Stimulated activated CD8-positive, alpha-beta memory T cell treated with anti-CD3 and anti-CD28 coated beads, Interleukin-2, amount 100 ng/mL, for 1 hour (primary cell): ENCODE measurements around the gene HELZ2.
A peak's percentile ranks its signal among the peaks of the same experiment; 100 is the strongest.

Source experiments
- DNase-seq, 2 donors: peaks; one replicate each; pipeline ENCODE4 v3.0.0-alpha.2; 2020; ENCODE audit warnings: low read depth in 2 of 2

The HELZ2 gene

DNA sequence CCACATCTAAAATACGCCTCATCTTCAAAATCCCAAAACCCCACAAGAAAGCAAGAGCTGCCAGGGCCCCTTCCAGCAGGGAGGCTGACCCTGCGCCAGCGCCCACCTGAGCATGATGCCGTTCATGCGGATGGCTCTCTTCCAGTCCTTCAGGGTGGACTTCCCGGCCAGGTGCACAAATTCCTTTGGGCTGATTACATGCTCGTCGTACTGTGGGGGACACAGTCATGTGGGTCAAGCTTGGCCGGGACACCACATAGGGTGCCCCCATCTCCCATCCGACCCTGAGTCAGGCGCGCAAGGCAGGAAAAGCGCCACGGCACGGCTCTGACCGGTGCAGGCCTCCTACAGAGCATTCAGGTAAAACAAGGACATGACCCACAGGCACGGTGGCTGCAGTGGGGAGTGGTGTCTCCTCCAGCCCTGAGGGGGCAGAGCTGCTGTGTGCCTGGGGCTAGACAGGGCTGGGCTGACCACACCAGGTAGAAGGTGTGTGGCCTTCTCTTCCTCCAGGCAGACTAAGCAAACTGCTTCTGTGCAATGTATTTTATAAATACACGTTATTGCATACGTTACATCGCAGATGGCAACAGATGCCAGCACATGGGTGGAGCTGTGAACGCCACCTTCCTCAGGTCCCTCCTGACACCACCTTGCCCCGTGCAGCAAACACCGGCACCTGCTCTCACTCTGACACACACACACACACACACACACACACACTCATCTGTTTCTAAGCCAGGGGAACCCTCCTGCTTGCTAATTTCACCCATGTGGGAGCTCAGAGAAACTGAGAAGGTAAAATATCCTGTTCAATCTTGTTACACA is 23.8 kb upstream of the HELZ2 start:
- DNase-seq: no peak

DNA sequence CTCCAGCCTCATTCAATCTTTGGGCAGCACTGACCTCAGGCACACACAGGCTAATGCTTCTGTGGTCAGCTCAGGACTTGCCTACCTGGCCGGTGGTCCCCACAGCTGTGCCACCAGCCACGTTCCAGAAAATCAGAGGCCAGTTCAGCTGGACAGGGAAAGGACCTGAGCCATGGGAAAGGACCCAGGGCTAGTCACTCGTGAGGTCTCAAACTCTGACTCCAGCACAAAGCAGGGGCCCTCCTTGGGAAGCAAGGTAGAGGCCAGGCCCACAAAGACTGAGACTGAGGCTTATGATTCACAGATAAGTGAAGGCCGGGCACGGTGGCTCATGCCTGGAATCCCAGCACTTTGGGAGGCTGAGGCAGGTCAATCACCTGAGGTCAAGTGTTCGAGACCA is 22.4 kb upstream of the HELZ2 start:
- DNase-seq: no peak

DNA sequence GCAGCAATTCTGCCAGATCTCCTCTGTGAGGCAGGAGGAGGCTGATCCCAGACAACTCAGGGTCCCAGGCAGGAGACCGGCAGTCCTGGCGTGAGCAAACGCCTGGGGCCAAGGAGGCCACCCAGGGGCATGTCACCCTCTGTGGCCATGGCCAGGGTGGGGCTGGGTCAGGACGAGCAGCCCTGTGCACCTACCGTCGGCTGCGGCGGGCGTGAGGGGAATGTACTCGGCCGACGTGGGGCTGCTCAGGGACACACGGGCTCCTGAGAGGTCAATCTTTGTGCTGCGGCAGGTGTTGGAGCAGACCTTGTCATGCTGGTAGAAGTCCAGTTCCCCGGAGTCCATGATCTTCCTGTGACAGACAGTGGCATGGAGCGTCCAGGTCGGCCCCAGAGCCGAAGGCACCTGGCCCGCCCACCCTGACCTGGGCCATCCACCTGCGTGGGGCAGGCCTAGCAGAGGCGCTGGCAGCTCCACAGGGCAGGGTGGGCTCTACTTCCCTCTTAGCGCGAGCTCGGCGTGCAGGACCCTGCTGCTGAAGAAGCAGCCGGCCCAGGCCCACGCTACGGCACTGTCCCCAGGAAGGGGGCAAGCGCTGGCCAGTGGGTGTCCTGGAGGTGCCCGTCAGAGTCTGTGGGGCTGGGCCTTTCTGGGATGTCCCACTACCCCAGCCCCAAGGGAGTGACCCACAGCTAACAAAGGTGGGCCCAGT is 21.5 kb upstream of the HELZ2 start:
- no peak for DNase-seq

DNA sequence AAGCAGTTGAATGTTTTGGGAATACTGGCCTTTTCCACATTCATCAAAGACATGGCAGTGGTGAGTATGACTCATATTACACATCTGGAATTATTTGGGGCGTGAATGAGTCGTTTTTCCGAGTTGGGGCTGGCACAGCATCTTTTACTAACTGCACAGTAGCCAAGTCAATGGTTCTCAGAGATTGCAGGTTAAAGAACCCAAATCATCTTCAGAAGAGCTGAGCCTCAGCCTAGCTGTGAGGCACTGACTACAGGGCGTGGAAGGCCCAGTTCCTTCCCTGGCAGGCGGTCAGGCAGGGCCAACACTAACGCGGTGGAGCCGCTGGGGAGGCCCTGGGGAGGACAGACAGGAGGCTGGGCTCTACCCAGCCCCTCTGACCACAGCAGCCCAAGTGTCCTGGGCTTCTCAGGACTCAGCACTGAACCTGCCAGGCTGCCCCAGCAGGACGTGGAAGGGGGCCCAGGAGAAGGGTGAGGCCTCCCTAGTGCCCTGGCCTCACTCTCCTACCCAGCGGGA is 20.1 kb upstream of the HELZ2 start:
- no peak for DNase-seq

DNA sequence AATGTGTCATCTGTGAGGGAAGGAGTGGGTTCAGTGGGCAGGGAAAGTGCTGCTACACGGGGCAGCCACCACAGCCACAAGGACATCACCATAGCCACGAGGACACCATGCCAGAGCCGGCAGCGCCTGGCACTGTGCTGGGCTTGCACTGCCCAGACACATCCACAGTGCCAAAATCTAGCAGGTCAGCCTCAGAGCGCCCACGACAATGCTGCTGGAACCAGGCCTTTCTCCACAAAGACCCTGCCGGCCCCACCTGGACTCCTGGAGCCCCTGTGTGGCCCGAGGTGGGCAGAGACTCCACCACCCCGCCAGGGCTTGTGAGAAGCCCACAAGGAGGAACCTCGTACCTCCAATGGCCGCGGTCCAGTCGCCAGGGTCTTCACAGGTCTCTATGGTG is 18.6 kb upstream of the HELZ2 start:
- no peak for DNase-seq

DNA sequence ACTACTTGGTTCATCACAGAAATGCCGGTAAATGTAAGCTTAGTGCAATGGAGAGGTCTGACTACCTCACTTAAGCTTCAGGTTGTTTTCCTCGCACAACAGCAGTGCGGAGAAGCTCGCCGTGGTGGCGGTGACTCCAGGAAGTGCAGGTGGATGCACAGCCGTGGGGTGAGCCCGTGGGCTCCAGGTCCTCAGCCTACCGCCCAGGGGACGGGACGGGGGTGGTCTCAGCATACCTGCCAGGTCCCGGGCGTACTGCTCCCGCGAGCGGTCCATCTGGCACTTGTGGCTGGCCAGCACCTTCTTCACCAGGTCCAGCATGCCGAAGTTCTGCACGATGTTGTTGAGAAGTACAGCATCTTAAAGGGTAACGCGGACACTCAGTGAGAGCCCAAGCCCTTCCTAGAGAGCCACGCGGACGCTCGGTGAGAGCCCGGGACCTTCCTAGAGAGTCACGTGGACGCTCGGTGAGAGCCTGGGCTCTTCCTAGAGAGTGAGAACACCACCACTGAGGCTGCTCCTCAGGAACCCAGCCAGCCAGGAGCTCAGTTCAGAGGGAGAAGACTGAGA is 17.8 kb upstream of the HELZ2 start:
- no peak for DNase-seq

DNA sequence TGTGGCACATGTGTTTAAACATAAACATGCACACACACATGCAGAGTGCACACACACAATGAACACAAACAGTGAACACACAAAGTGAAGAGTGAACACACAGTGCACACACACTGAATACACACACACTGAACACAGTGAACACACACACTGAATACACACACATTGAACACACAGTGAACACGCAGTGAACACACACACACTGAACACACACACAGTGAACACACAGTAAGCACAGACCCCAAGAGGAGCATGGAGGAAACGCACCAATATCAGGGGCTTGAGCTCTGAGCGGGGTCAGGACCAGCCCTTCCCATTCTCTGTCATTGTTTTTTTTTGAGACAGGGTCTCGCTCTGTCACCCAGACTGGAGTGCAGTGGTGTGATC is 17.1 kb upstream of the HELZ2 start:
- DNase-seq: no peak

DNA sequence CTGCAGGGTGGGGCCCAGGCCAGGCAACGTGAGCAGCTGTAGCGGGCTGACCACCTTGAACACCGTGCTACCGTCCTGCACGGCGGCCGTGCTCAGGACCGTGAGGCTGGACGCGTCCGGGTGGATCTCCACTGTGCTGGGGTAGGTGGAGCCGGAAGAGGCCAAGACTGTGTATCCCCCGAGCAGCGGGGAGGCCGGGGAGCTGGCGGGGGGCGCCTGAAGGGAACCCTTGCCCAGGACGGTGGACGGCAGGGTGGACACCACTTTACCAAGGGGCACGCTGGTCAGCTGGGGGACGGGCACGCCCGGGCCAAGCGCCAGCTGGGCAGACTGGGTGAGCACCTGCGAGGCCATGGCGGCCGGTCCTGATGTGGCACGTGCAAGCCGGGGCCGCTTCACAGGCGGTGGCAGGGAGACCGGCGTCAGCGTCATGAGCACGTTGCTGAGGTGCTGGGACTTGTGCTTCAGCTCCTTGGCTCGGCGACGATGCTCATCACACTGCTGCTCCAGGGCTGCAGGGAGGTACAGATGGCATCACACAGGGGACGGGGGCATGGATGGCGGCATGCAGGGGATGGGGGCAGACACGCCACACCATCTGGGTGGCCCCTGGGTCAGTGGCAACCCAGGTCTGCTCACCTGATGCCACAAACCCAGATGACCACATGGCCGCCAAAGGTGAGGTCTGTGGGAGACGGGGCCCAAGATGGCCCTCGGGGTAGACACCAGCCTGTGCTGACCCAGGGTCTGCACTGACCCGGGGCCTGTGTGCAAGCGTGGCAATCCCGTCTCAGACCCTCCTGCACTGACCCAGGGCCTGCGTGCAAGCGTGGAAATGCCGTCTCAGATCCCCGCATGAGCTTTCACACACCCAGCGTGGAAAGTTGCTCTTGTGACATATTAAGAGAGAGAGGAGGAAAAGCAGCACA is 16.4 kb upstream of the HELZ2 start:
- no peak for DNase-seq

DNA sequence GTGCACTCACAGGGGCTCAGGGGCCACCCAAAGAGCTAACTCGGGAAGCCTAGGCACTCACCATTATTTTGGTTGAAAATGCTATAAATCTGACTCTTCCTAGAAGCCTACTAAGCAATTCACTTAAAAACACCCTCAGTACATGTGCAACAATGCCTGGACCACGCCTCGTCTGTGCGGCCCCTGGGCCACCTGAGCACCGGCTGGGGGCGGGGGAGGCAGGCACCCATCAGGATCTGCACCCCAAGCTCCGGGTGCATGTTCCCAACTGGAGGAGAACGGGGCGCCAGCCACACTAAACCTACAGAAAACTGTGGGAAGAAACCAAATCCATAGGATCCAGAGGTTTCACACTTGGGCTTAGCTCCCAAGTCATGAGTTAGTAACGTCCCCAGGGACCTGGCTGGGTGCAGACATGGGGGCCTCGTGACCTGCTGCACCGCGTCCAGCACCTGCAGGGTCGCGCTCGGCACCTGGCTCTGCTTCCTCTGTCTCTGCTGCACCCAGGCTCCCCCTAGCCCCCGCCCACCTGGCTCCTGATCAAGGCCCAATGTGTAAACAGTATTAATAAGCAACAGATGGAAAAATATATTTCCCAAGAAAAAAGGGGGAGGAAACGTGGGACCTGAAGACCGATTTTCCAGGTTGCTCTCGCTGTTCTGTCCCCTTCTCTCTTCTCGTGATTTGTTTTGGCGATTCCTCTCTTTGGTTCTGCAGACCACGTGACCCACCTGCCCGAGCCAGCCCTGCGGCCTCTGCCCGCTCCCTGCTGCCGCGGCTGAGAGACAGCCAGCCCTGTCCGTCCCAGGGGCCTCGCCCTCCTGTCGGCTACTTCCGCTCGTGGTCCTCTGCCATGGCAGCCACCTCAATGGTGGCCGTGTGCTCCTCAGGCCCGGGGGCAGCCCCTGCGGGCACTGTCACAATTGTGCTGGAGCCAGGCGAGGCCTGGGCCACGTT is 15.5 kb upstream of the HELZ2 start:
- no peak for DNase-seq

DNA sequence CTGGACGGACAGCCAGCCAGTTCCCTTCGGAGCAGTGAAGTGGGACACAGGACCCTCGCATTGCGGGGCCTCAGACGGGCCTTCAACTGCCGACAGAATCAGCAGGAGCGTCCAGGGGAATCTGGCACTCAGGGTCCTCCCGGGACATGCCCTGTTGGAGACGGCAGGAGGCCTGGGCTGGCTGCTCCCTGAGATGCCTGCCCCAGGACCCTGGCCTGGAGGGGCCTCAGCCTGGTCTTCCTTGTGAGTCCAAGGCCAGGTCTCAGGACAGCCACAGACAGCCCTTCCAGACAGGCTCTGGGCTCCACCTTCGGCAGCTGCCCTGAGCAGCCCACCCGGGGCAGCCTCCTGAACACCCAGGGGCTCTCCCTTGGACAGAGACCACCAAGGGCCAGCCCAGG is 14.6 kb upstream of the HELZ2 start:
- DNase-seq: no peak

DNA sequence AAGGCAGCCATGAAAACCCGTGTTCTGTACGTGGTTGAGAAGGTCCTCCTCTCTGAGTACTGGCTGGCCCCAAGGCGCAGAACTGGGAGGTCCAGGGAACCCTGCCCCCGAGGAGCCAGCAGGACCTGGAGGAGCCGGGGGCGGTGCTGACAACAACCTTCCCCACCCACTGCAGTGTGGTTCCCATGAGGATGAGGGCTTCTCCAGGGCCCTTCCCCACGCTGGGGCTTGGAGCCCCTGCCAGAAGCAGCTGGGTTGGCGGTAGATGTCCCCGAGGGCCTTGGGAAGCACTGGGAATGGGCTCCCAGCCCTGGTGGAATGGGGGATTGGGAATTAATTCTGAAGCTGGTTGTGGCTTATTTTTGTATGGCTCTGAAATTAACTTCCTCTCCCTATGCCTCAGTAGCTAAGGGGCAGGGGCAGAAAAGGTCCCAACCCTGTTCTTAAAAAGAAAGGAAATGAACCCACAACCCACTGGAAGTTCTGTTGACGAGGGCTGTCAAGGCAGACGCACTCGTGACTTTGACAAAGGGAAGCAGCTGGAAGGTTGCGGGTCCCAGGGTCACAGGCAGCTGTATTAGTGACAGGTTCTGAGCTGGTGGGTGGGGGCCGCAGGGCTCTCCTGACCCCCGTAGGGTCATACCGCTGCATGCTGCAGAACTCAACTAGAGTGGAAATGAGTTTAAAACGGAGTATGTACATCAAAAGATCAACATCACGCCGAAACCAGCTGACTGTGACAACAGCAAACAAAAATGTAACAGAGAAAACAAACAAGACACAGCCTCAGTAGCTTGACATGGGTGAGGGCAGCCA is 13.9 kb upstream of the HELZ2 start:
- no peak for DNase-seq

DNA sequence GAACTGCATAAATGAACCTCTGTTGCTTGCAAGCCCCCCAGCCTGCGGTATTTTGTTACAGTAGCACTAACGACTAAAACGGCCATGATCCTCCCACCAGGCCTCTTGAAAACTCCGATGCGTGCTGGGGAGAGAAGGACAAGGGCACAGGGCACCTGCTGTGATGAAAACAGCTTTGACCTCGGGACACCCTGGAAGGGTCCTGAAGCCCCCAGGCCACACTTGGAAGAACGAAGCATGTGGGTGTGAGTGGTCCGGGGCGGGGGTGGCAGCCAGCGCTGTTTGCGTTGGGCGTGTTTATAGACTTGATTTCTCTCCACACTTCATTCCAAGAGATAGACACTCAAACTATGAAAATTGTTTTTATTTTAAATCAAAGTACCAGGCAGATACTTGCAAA is 13.2 kb upstream of the HELZ2 start:
- no peak for DNase-seq

DNA sequence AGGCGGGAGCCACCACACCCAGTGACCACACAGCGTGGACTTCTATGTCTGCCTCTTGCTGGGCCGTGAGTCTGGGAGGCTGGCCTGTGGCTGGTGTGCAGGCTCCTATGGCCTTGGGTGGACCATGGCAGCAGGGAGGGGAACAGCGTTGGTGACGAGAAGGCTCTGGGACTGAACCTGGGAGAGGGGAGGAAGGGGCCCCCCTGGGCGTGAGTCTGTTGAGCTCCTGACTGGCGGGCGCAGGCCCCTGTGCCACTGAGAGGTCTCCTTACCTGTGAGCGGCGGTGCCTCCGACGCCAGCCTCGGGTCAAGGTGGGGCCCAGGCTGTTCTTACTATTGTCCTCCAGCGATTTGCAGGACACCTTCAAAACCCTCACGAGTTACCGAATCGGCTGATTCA is 12.8 kb upstream of the HELZ2 start:
- no peak for DNase-seq

DNA sequence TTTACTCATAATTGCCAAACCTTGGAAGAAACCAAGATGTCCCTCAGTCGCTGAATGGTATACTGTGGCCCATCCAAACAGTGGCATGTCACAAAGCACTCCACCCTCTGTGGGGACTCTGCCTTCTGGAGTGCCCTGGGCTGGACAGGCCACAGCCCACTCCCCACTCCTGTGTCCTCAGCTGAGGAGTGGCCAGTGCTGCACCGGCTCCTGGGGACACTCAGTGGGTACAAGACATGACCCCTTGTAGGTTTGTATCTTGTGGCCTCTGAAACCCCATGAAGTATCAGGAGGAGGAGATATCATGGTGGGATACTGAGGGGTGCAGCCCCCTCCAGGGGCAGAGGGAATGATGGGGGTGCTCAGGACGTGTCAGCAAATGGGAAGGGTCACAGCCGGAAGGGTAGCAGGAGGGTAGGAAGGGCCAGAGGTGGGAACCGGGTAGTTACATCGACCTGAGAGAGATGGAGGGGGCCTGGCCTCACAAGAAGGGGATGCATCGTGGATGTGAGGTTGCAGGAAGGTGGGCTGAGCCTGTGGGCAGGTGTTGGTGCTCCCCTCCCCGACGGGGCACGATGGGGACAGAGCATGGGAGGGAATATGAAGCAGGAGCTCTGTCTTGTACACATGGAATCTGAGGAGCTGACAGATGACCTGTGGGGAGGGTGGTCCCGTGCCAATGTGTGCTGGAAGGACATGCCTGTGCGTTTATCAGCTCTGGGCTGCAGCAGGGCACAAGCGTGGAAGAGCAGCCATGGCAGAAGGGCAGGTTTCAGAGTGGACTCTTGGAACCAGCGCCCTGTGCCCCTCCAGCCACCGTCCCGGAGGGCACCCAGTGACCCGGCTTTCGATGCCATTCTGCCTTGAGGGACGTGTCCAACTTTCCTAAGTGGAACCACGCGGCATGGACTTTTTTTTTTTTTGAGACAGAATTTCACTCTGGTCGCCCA is 11.9 kb upstream of the HELZ2 start:
- no peak for DNase-seq

DNA sequence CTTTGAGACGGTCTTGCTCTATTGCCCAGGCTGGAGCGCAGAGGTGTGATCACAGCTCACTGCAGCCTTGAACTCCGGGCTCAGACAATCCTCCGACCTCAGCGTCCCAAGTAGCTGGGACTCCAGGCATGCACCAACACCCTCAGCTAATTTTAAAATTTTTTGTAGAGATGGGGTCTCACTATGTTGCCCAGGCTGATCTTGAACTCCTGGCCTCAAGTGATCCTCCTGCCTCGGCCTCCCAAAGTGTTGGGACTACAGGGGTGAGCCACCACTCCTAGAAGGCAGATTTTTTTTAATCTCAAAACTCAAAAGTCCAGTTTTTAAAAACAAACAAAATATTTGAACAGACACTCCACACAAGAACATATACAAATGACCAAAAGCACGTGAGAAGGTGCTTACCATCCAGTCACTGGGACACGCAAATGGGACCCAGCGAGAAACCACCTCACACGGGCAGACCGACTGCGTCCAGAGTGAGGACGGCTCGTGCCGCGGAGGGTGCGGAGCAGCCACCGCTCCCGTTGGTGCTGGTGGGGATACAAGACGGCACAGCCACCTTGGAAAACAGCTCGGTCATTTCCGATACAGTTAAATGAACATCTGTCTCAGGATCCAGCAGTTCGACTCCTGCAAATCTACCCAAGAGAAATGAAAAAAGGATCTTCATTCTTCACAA is 8.5 kb upstream of the HELZ2 start:
- DNase-seq: no peak

DNA sequence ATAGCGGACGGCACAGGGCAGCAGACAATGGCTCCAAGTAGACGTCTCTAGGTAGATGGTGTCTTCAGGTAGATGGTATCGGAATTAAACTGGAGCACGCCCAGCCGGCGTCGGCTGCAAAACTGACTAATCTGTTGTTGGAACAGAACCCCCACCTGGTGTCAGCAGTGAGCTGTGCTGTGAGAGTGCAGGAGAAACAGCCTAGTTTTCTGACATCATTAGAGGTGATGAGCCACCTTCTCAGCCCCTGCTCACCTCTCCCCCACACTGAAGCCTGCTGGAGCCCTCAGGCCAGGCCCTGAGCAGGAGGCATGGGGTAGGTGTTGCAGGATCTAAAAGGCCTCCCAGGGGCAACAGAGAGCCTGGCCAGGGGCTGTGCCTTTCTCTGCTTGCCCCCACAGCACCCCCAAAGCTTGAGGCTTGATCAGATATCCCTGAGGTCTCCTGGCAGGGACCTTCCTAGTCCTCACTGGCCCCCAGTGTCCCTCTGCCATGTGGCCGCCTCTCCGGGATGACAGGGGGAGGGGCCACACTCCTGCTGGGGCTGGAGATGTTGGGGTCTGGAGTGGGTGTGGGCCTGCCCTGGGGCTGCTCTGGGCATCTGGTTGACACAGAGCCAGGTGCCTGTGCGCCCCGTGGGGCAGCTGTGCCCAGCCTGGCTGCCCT is 6.9 kb upstream of the HELZ2 start:
- peak; percentile 27 to 61 for DNase-seq

DNA sequence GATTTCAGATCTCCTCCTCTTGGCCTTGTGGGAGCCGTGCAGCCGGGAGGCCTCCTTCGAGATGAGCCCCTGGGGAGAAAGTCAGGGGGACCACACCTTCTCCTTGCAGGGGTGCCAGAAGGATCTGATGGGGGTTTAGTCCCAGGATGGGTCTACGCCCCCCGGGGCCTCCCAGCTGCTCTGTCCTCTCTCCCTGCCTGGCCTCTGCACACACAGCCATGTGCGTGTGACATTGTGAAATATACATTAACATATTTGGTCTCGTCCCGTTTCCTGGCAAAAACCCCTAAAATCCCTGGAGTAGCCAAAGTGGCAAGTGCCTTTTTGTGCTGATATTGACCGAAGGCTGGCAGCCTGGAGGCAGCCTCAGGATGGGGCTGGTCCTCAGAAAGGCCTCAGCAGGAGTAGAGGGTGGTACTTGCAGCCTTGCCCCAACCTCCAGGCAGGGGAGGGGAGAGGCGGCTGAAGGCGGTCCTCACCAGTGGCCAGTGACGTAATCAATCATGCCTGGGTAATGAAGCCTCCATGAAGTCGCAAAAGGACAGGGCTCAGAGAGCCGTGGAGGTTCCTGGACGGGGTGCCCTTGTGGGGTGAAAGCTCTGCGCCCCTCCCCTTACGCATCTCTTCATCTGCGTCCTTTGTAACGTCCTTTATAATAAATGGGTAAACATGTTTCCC is 5.1 kb upstream of the HELZ2 start:
- DNase-seq: no peak
